HCT116 (cell line): ENCODE measurements around the gene IGLL1. TPM values are rescaled to one million over a fixed set of nuclear protein-coding genes. Genes with fewer than 3 reads are reported as not detected.
"Not testable (repeated sequence)": the region's sequence is repeated elsewhere in the genome, so short reads cannot be mapped to it uniquely, and the experiment has no call there.

Source experiments
- ATAC-seq: fragments of 200-7000 bp; cut with Tn5 transposase; 2 replicates; pipeline ENCODE4 v1.9.1; 2020; ENCODE audit warnings: mild to moderate bottlenecking, moderate library complexity
- BruUV-seq: library from RNA; stranded (reverse); fragments of 400-500 nt; replicated peaks from 2 replicates; lab custom pipeline; 2021; lab: Mats Ljungman, UMichigan
- CTCF ChIA-PET: fragments of 300-600 bp; sonication (Branson Sonifier 250); formaldehyde crosslinking; loops from one replicate; lab custom pipeline; 2021; ENCODE audit warnings: antibody characterized with exemption; lab: Charles Lee
- POLR2A ChIA-PET: fragments of 300-600, 350-600 bp; sonication (Branson Sonifier 250); formaldehyde crosslinking; loops from one replicate; lab custom pipeline; 2021; ENCODE audit warnings: antibody characterized with exemption; lab: Charles Lee
- RAD21 ChIA-PET, 2 experiments: fragments of 300-600 bp; sonication (Branson Sonifier 250); formaldehyde crosslinking; loops; one replicate each; lab custom pipeline; 2023; ENCODE audit warnings: low total read pairs in 2 of 2; ENCODE audit not compliant: uncharacterized antibody in 2 of 2, unreplicated experiment in 2 of 2, low non-redundant PET in 1 of 2; lab: Charles Lee
- DNase-seq: peaks from one replicate; pipeline ENCODE4 v3.0.0-alpha.2; 2010; ENCODE audit warnings: low read depth, low spot score
- H2AFZ ChIP-seq: fragments of 200-600 bp; shearing (Covaris generic), sonication (generic); 2 replicates; pipeline ENCODE4 v1.6.1; 2017; ENCODE audit warnings: low read depth, mixed run types, mixed read lengths, antibody characterized with exemption, low read length; ENCODE audit not compliant: poor library complexity, severe bottlenecking
- H3K27ac ChIP-seq: 2 replicates; pipeline ENCODE4 v1.5.1; 2012; ENCODE audit warnings: low read depth, low read length
- H3K27me3 ChIP-seq: fragments of 200-600 bp; sonication (generic); 2 replicates; pipeline ENCODE4 v1.6.1; 2016; ENCODE audit warnings: mixed run types, low read length, mixed read lengths; ENCODE audit not compliant: insufficient read depth
- H3K36me3 ChIP-seq, 2 experiments: fragments of 200-500 bp in 1 of 2; fragments of 200-600 bp in 1 of 2; sonication (Bioruptor generic) in 1 of 2; sonication (generic) in 1 of 2; 2 replicates each; pipeline versions ENCODE4 v1.5.1 to v1.6.1; 2014 to 2016; ENCODE audit warnings: low read length in 2 of 2, inconsistent platforms in 1 of 2, mixed read lengths in 1 of 2, mixed run types in 1 of 2; ENCODE audit not compliant: insufficient read depth in 2 of 2, control insufficient read depth in 1 of 2
- H3K4me1 ChIP-seq, 2 experiments: fragments of 200-600 bp in 1 of 2; sonication (generic) in 1 of 2; 2 replicates each; pipeline versions ENCODE4 v1.5.1 to v1.6.1; 2012 to 2017; ENCODE audit warnings: low read length in 2 of 2, inconsistent platforms in 1 of 2, mild to moderate bottlenecking in 1 of 2, mixed read lengths in 1 of 2, mixed run types in 1 of 2, moderate library complexity in 1 of 2; ENCODE audit not compliant: insufficient read depth in 2 of 2, control insufficient read depth in 1 of 2
- H3K4me2 ChIP-seq: fragments of 200-600 bp; sonication (generic); 2 replicates; pipeline ENCODE4 v1.6.1; 2017; ENCODE audit warnings: mixed run types, low read length, mixed read lengths
- H3K4me3 ChIP-seq, 2 experiments: fragments of 200-600 bp in 1 of 2; sonication (generic) in 1 of 2; replicated peaks in 1 of 2; 2 replicates each; pipeline ENCODE4 v1.5.1; 2011 to 2016; ENCODE audit warnings: low read length in 2 of 2, control low read depth in 1 of 2, low read depth in 1 of 2, mild to moderate bottlenecking in 1 of 2, mixed read lengths in 1 of 2, mixed run types in 1 of 2
- H3K79me2 ChIP-seq: fragments of 200-600 bp; sonication (generic); 2 replicates; pipeline ENCODE4 v1.6.1; 2017; ENCODE audit warnings: mild to moderate bottlenecking, mixed run types, low read length, moderate library complexity, mixed read lengths; ENCODE audit not compliant: insufficient read depth
- H3K9ac ChIP-seq: fragments of 200-600 bp; sonication (generic); 2 replicates; pipeline ENCODE4 v1.6.1; 2016; ENCODE audit warnings: low read length, mixed read lengths
- H3K9me2 ChIP-seq: fragments of 200-600 bp; sonication (generic), shearing (Covaris generic); 2 replicates; pipeline ENCODE4 v1.6.1; 2017; ENCODE audit warnings: mixed run types, mild to moderate bottlenecking, moderate library complexity; ENCODE audit not compliant: insufficient read depth
- H3K9me3 ChIP-seq, 2 experiments: fragments of 200-500 bp in 1 of 2; fragments of 200-600 bp in 1 of 2; sonication (Bioruptor generic) in 1 of 2; sonication (generic) in 1 of 2; 2 replicates each; pipeline ENCODE4 v1.6.1; 2014 to 2017; ENCODE audit warnings: low read length in 2 of 2, mixed read lengths in 2 of 2, inconsistent platforms in 1 of 2, low read depth in 1 of 2, mild to moderate bottlenecking in 1 of 2, mixed run types in 1 of 2, moderate library complexity in 1 of 2; ENCODE audit not compliant: control insufficient read depth in 1 of 2, insufficient read depth in 1 of 2
- H4K20me1 ChIP-seq: fragments of 200-600 bp; sonication (generic), shearing (Covaris generic); 2 replicates; pipeline ENCODE4 v1.6.1; 2017; ENCODE audit warnings: mixed run types, mild to moderate bottlenecking, moderate library complexity; ENCODE audit not compliant: insufficient read depth
- CTCF ChIP-seq, 3 experiments: fragments of 200-600 bp in 1 of 3; sonication (generic) in 1 of 3; IDR thresholded peaks in 2 of 3; conservative IDR thresholded peaks in 1 of 3; 2 replicates each; pipeline ENCODE4 v1.5.1; 2012 to 2017; ENCODE audit warnings: low read depth in 2 of 3, low read length in 2 of 3, antibody characterized with exemption in 1 of 3, borderline replicate concordance in 1 of 3, control low read depth in 1 of 3, mild to moderate bottlenecking in 1 of 3, mixed read lengths in 1 of 3, mixed run types in 1 of 3, moderate library complexity in 1 of 3; ENCODE audit not compliant: insufficient read depth in 1 of 3
- EGR1 ChIP-seq: IDR thresholded peaks from 2 replicates; pipeline ENCODE4 v1.6.1; 2012; ENCODE audit warnings: low read depth
- EZH2 ChIP-seq: fragments of 200-600 bp; sonication (generic); IDR thresholded peaks from 2 replicates; pipeline ENCODE4 v1.6.1; 2017; ENCODE audit warnings: antibody characterized with exemption, mixed run types
- SIN3A ChIP-seq: IDR thresholded peaks from 2 replicates; pipeline ENCODE4 v1.6.1; 2012; ENCODE audit warnings: low read depth
- intact Hi-C: fragments of 100-400 bp; cut with micrococcal nuclease; formaldehyde crosslinking; loops from 2 replicates; pipeline ENCODE4 v1.10.0; 2022
- total RNA-seq: library from RNA; stranded (reverse); gene quantifications from one replicate; pipeline ENCODE4 v1.2.1, GENCODE V29; 2021; ENCODE audit not compliant: unreplicated experiment
- TF ChIP-seq, protein P1 (sequence below): IDR thresholded peaks from 2 replicates; pipeline ENCODE4 v1.6.1; 2011; ENCODE audit warnings: mild to moderate bottlenecking, low read length, moderate library complexity; ENCODE audit not compliant: insufficient replicate concordance; ENCODE audit errors: extremely low read depth

IGLL1 gene
- total RNA-seq, 1 experiment from 2014 or later, result not detected

DNA sequence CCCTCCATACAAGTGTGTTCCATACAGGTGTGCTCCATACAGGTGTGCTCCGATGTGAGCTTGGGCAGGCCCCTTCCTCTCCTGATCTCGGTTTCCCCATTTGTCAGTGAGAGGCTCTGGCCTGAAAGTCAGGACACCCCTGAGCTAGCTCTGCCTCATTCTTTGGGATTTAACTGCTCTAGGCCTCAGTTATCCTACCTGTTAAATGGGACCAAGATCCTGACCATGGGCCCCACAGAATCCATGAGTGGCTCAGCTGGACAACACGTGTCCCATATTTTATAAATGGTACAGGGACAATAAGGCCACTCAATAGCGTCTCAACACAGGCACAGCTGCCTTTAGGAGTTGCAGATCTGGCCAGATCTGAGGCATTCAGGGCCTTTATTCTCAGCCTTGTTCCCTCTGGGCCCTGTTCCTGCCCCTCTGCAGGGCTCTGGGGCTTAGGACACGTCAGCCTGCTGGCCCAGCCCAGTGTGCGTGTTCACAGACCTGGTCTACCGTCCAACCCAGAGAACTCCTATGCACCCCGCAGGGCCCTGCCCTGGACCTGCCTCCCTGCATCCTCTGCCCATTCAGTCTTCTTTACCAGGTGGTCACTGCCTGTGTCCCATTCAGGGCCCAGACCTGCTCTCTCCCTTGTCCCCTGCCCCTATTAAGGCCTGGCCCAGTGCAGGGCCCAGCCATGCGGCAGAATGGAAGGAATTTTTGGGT is 18.9 kb upstream of the IGLL1 start (continued):
- no peak for TF ChIP-seq EGR1
- no peak for TF ChIP-seq EZH2
- TF ChIP-seq, protein P1, sequence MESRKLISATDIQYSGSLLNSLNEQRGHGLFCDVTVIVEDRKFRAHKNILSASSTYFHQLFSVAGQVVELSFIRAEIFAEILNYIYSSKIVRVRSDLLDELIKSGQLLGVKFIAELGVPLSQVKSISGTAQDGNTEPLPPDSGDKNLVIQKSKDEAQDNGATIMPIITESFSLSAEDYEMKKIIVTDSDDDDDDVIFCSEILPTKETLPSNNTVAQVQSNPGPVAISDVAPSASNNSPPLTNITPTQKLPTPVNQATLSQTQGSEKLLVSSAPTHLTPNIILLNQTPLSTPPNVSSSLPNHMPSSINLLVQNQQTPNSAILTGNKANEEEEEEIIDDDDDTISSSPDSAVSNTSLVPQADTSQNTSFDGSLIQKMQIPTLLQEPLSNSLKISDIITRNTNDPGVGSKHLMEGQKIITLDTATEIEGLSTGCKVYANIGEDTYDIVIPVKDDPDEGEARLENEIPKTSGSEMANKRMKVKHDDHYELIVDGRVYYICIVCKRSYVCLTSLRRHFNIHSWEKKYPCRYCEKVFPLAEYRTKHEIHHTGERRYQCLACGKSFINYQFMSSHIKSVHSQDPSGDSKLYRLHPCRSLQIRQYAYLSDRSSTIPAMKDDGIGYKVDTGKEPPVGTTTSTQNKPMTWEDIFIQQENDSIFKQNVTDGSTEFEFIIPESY, result no peak
- no peak for TF ChIP-seq SIN3A
- no peak for TF ChIP-seq CTCF (IDR thresholded peaks at IDR 0.05 in 2 of 3, conservative IDR thresholded peaks at IDR 0.05 in 1 of 3; ENCODE audit: borderline replicate concordance in 1 of 3, insufficient read depth in 1 of 3, low read depth in 2 of 3, low read length in 2 of 3)
- TF ChIP-seq, all 23 proteins: peak for 0

DNA sequence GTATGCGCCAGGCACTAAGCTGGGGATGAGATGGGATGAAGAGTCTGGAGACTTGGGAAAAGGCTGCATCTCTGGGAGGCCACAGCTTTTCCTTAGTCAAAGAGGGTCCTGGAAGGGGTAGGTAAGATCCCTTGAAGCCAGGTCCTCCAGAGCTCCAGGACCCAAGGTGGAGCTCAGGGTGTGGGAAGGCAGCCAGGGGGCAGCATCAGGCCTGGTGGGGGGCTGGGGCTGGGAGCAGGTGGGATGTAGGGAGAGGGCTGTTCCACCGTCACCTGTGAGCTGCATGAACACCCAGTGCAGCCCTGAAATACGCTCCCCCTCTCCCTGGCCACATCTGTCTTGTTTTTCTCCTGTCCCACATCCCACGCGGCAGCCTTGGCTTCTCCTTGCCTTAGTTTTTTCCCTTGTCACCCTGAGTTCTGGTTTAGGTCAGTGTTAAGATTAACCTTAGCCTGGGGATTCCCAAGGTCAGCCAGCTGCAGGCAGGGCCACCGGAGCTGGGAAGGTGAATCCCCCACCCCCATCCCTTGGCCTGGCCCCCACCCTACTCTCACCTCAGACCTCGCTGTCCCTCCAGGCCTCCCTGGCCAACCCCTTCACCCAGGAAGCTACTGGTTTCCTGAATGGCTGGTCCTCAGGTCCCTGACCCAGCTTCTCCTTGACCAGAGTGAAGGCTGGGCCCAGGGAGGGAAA is 17.6 kb upstream of the IGLL1 start:
- H3K9me2 ChIP-seq, H3K27ac ChIP-seq, H3K79me2 ChIP-seq, H3K36me3 ChIP-seq, H3K4me3 ChIP-seq, RAD21 ChIA-PET, H3K9ac ChIP-seq, H2AFZ ChIP-seq, CTCF ChIA-PET, intact Hi-C loops, BruUV-seq, H3K4me1 ChIP-seq, H3K27me3 ChIP-seq, H3K4me2 ChIP-seq, H3K9me3 ChIP-seq, DNase-seq, H4K20me1 ChIP-seq, POLR2A ChIA-PET: not testable (repeated sequence)
- ATAC-seq, result peak; percentile 55; the same call in 1 of the 2 replicates

DNA sequence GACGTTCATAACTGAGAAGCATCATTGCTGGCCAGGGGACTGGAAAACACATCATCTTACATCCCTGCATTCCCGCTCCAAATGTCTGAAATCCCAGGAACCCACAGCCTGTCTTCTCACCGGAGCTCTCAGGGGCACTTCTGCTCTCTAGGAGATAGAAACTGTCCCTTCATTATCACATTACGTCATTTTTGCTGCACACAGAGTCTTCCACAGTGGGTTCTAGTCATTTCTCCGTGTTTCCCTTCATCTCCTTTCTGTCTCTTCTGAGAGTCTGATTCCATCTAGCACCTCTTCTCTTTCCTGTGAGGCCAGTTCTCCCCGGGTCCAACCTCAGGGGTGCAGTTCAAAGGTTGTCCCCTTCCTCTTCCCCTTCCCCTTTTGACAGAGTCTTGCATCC is 15.8 kb upstream of the IGLL1 start:
- H3K9me2 ChIP-seq, ATAC-seq, H3K36me3 ChIP-seq, H3K27me3 ChIP-seq, BruUV-seq, H3K4me1 ChIP-seq, H3K27ac ChIP-seq, RAD21 ChIA-PET, DNase-seq, H2AFZ ChIP-seq, H4K20me1 ChIP-seq, intact Hi-C loops, H3K79me2 ChIP-seq, H3K9me3 ChIP-seq, H3K4me2 ChIP-seq, H3K9ac ChIP-seq, H3K4me3 ChIP-seq, POLR2A ChIA-PET, CTCF ChIA-PET: not testable (repeated sequence)
